ENCODE results near the gene ZNF177.

The ZNF177 gene

DNA sequence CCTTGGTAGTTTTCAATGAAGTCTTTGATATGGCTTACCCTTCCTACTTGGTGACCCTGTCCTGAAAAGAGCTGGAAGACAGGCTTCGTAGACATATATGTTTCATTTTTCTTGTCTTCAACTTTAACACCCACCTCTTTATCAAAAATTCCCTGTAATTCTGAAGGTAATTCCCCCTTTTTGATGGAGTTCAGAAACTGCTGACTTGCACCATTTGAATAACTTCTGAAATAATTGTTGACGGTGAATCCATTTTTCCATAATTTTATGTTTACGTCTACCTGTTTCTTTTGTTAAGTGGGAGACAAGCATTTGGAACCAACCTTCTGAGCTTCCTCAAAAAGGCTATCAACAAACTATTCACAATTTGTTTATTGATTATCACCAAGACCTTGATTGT, 14.6 kb upstream of the ZNF177 start:
- DNase-seq (ENCODE audit: low read depth), result no peak
- H3K27me3 ChIP-seq (replicated peaks; ENCODE audit: control insufficient read depth, insufficient read depth, low read length), result no peaks in the 10 kb centered on the region
- H3K36me3 ChIP-seq (ENCODE audit: control insufficient read depth, insufficient read depth, low read length, severe bottlenecking), result peaks cover 67% of the 10 kb centered on the region
- peaks cover 96% of the 10 kb centered on the region for H3K9me3 ChIP-seq (ENCODE audit: control insufficient read depth, low read length)
- no peak overlapping the region for H3K9ac ChIP-seq (ENCODE audit: low read length)
- peak overlapping the region; percentile 54 for H3K4me3 ChIP-seq (ENCODE audit: low read length)
- no peaks in the 10 kb centered on the region for H3K4me1 ChIP-seq (ENCODE audit: control insufficient read depth, insufficient read depth, low read length)

DNA sequence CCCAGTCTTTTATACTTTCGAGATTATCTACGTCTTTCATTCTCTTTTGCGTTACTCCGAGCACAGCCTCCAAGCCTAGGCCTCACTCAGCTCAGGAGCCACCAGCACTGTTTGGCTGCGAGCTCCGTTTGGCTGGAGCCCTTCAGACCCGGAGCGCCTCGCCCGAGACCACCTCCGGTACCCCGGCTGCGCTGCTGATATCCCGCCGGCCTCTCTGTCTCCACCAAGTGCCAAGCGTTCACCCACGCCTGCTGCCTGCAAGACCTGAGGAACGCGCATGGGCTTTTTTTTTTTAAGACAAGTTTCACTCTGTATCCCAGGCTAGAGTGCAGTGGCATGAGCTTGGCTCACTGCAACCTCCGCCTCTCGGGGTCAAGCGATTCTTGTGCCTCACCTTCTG, 14.1 kb upstream of the ZNF177 start:
- H3K9ac ChIP-seq (ENCODE audit: low read length), result no peak overlapping the region
- no peak for DNase-seq (ENCODE audit: low read depth)
- H3K27me3 ChIP-seq (replicated peaks; ENCODE audit: control insufficient read depth, insufficient read depth, low read length), result no peaks in the 10 kb centered on the region
- peak overlapping the region; percentile 54 for H3K4me3 ChIP-seq (ENCODE audit: low read length)
- no peaks in the 10 kb centered on the region for H3K4me1 ChIP-seq (ENCODE audit: control insufficient read depth, insufficient read depth, low read length)
- H3K36me3 ChIP-seq (ENCODE audit: control insufficient read depth, insufficient read depth, low read length, severe bottlenecking), result peaks cover 62% of the 10 kb centered on the region
- peaks cover 95% of the 10 kb centered on the region for H3K9me3 ChIP-seq (ENCODE audit: control insufficient read depth, low read length)

DNA sequence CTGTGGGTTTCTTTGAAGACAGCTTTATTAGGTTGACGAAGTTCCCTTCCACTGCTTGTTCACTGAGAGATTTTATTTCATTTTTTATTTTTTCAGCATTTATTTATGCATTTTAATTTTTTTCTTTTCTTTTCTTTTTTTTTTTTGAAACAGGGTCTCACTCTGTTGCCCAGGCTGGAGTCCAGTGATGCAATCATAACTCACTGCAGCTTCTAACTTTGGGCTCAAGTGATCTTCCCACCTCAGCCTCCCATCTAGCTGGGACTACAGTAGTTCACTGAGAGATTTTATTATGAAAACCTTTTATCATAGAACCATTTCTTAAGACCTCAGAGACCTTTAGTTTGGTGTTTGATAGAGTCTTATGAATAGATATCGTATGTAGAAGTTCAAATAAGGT, 10.3 kb upstream of the ZNF177 start:
- H3K9ac ChIP-seq (ENCODE audit: low read length), result no peak overlapping the region
- H3K9me3 ChIP-seq (ENCODE audit: control insufficient read depth, low read length), result peaks cover 90% of the 10 kb centered on the region
- peak overlapping the region; percentile 54 for H3K4me3 ChIP-seq (ENCODE audit: low read length)
- DNase-seq (ENCODE audit: low read depth), result no peak
- no peaks in the 10 kb centered on the region for H3K27me3 ChIP-seq (replicated peaks; ENCODE audit: control insufficient read depth, insufficient read depth, low read length)
- H3K36me3 ChIP-seq (ENCODE audit: control insufficient read depth, insufficient read depth, low read length, severe bottlenecking), result peaks cover 52% of the 10 kb centered on the region
- H3K4me1 ChIP-seq (ENCODE audit: control insufficient read depth, insufficient read depth, low read length), result no peaks in the 10 kb centered on the region

DNA sequence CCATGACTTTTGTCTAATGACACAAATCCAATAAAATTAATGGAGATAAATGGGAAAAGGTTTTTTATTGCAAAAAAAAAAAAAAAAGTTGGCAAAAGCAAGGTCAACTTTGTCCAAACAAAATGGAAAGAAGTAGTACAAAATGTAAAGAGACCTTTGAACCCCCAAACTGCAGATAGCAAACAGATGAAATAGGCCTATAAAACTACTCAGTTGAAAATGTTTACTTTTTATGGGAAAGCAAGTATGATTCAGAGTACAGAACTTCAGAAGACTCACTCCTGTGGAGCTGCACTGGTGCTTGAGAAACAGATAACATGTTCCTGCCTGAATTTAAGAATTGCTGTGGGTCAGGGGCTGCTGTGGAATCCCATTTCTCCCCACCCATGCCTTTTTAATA, 9.8 kb upstream of the ZNF177 start:
- H3K4me1 ChIP-seq (ENCODE audit: control insufficient read depth, insufficient read depth, low read length), result no peaks in the 10 kb centered on the region
- H3K4me3 ChIP-seq (ENCODE audit: low read length), result peak overlapping the region; percentile 54
- peaks cover 54% of the 10 kb centered on the region for H3K36me3 ChIP-seq (ENCODE audit: control insufficient read depth, insufficient read depth, low read length, severe bottlenecking)
- no peaks in the 10 kb centered on the region for H3K27me3 ChIP-seq (replicated peaks; ENCODE audit: control insufficient read depth, insufficient read depth, low read length)
- no peak overlapping the region for H3K9ac ChIP-seq (ENCODE audit: low read length)
- peaks cover 90% of the 10 kb centered on the region for H3K9me3 ChIP-seq (ENCODE audit: control insufficient read depth, low read length)
- no peak for DNase-seq (ENCODE audit: low read depth)

DNA sequence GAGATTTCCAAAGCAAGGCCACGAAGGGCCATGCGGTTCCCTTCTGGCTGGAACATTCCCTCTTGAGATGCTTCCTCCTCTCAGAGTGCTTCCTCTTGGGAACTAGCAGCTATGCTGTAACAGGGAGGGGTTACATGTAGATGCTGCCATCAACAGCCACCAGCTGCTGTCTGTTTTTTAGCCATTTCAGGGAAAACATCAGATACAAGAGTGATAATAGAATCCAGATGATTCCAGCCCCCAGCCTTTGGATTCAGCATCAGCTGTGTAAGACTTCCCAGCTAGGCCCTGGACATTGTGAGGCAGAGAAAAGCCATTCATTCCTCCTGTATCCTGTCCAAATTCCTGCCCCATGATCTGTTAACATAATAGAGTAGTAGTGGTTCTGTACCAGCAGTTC, 8.2 kb upstream of the ZNF177 start:
- H3K27me3 ChIP-seq (replicated peaks; ENCODE audit: control insufficient read depth, insufficient read depth, low read length), result no peaks in the 10 kb centered on the region
- no peaks in the 10 kb centered on the region for H3K4me1 ChIP-seq (ENCODE audit: control insufficient read depth, insufficient read depth, low read length)
- no peak for DNase-seq (ENCODE audit: low read depth)
- no peak overlapping the region for H3K4me3 ChIP-seq (ENCODE audit: low read length)
- no peak overlapping the region for H3K9ac ChIP-seq (ENCODE audit: low read length)
- peaks cover 90% of the 10 kb centered on the region for H3K9me3 ChIP-seq (ENCODE audit: control insufficient read depth, low read length)
- peaks cover 49% of the 10 kb centered on the region for H3K36me3 ChIP-seq (ENCODE audit: control insufficient read depth, insufficient read depth, low read length, severe bottlenecking)

DNA sequence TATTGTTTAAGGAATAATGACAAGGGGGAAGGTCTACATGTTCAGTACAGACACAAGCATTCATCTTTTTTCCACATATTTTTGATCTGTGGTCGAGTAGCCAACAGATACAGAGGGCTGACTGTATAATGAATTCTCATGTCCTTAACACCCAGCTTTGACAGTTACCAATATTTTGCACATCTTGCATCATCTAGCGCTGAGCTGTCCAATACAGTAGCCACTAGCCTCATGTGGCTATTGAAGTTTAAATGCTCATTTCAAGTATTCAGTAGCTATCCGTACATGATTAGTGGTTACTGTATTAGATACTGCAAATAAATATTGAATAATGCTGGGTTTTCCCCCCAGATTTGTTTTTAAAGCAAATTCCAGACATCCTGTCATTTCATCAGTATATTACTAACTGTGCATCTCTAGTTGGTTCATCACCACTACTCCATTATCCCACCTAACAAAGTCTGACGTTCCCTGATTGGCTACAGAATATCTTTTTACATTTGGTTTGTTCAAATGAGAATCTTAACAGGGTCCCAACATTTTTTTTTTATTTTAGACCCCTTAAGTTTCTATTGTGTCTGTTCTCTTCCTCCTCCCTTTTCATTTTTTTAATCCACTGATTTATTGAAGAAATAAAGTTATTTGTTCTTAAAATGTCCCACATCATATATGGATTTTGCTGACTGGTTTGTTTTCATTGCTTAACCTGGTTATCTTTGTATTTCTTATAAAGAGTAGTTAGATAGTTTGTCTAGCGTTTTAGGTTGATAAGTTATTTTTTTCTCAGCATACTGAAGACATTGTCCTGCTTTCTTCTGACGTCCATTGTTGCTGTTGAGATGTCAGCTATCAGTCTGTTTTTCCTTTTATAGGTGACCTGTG, 8.2 kb downstream of the ZNF177 start:
- H3K9me3 ChIP-seq (ENCODE audit: control insufficient read depth, low read length), result peaks cover 100% of the 10 kb centered on the region
- H3K4me1 ChIP-seq (ENCODE audit: control insufficient read depth, insufficient read depth, low read length), result no peaks in the 10 kb centered on the region
- peak overlapping the region; percentile 63 for H3K4me3 ChIP-seq (ENCODE audit: low read length)
- H3K27me3 ChIP-seq (replicated peaks; ENCODE audit: control insufficient read depth, insufficient read depth, low read length), result no peaks in the 10 kb centered on the region
- peaks cover 77% of the 10 kb centered on the region for H3K36me3 ChIP-seq (ENCODE audit: control insufficient read depth, insufficient read depth, low read length, severe bottlenecking)
- H3K9ac ChIP-seq (ENCODE audit: low read length), result no peak overlapping the region
- no peak for DNase-seq (ENCODE audit: low read depth)

DNA sequence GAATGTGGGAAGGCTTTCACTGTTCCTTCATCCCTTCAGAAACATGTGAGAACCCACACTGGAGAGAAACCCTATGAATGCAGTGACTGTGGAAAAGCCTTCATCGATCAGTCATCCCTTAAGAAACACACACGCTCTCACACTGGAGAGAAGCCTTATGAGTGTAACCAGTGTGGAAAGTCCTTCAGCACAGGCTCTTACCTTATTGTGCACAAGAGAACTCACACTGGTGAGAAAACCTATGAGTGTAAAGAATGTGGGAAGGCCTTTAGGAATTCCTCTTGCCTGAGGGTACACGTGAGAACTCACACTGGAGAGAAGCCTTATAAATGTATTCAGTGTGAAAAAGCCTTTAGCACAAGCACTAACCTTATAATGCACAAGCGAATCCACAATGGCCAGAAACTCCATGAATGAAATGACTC, 18.6 kb downstream of the ZNF177 start:
- Histone ChIP-seq H3K4me3 (ENCODE audit: low read length) (peak overlapping the region; percentile 72), H3K9ac (ENCODE audit: low read length) (no peak overlapping the region), H3K27me3 (replicated peaks; ENCODE audit: control insufficient read depth, insufficient read depth, low read length) (no peaks in the 10 kb centered on the region), H3K9me3 (ENCODE audit: control insufficient read depth, low read length) (peaks cover 100% of the 10 kb centered on the region), H3K36me3 (ENCODE audit: control insufficient read depth, insufficient read depth, low read length, severe bottlenecking) (peaks cover 100% of the 10 kb centered on the region), H3K4me1 (ENCODE audit: control insufficient read depth, insufficient read depth, low read length) (no peaks in the 10 kb centered on the region)
- DNase-seq (ENCODE audit: low read depth), result no peak

DNA sequence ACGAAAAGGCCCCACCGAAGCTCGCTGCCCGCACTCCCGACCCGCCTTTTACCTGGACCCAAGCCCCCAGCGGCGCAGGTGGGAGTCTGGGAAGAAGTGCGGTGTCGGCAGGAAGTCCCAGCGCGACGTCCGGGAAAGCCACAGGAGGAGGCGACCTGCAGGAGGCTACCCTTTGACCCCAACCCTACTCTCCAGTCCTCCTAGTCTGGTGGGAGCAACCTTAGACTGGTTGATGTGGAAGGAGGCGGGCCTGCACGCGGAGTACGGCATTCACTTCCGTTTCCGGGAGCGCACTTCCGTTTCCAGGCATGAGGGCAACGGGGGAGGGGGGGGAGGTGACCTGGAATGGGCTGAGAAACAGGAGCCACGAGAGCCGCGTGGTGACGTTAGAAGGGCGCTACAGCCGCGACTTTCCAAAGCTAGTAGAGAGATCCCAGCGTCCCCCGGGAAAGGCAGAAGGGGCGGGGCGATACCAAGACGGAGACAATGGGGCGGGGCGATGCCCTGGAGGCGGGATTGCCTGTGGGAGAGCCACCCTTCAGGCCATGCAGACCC, 44.1 kb downstream of the ZNF177 start:
- Histone ChIP-seq H3K9ac (ENCODE audit: low read length) (peak overlapping the region; percentile 75), H3K27me3 (replicated peaks; ENCODE audit: control insufficient read depth, insufficient read depth, low read length) (no peaks in the 10 kb centered on the region), H3K4me1 (ENCODE audit: control insufficient read depth, insufficient read depth, low read length) (no peaks in the 10 kb centered on the region), H3K36me3 (ENCODE audit: control insufficient read depth, insufficient read depth, low read length, severe bottlenecking) (peaks cover under 1% of the 10 kb centered on the region), H3K9me3 (ENCODE audit: control insufficient read depth, low read length) (peaks cover 67% of the 10 kb centered on the region), H3K4me3 (ENCODE audit: low read length) (peak overlapping the region; percentile 96)
- peak; percentile 93 for DNase-seq (ENCODE audit: low read depth)

DNA sequence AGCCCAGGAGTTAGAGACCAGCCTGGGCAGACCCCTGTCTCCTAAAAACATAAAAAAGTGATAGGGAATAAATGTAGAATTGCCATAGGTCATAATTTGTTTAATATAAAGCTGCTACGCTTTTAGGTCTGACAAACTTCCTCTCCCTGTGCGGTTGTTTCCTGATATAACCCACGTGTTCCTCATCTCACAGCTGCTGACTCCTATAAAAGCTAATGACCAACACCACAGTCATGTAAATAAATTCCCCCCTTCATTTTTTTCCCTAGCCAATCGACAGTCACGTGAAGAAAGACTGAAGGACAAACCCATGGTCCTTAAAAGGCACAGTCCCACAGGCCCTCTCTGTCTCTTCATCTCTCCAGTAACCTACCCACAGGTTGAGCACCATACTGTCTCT, 45.0 kb downstream of the ZNF177 start:
- H3K4me1 ChIP-seq (ENCODE audit: control insufficient read depth, insufficient read depth, low read length), result no peaks in the 10 kb centered on the region
- DNase-seq (ENCODE audit: low read depth), result no peak
- peak overlapping the region; percentile 96 for H3K4me3 ChIP-seq (ENCODE audit: low read length)
- peaks cover 10% of the 10 kb centered on the region for H3K36me3 ChIP-seq (ENCODE audit: control insufficient read depth, insufficient read depth, low read length, severe bottlenecking)
- no peak overlapping the region for H3K9ac ChIP-seq (ENCODE audit: low read length)
- peaks cover 77% of the 10 kb centered on the region for H3K9me3 ChIP-seq (ENCODE audit: control insufficient read depth, low read length)
- H3K27me3 ChIP-seq (replicated peaks; ENCODE audit: control insufficient read depth, insufficient read depth, low read length), result no peaks in the 10 kb centered on the region

DNA sequence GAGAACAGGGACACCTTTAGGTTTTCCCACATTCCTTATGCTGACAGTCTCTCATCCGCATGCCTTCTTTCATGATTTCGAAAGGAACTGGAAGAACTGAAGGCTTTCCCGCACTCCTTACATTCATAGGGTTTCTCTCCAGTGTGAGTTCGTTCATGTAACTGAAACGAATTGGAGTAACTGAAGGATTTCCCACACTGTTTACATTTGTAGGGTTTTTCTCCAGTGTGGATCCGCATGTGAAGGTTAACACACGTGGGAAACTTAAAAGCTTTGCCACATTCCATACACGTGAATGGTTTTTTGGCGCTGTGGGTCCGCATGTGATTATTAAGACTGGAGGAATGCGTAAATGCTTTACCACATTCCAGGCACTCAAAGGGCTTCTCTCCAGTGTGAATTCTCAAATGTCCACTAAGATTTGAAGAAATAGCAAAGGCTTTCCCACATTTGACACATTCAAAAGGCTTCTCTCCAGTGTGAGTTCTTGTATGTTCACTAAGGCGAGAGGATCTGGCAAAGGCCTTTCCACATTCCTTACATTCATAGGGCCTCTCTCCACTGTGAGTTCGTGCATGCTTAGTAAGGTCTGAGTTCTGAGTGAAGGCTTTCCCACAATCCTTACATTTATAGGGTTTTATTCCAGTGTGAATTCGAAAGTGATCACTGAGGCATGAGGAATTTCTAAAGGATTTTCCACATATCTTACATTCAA, 50.6 kb downstream of the ZNF177 start:
- H3K9me3 ChIP-seq (ENCODE audit: control insufficient read depth, low read length), result peaks cover 94% of the 10 kb centered on the region
- peak overlapping the region; percentile 70 for H3K4me3 ChIP-seq (ENCODE audit: low read length)
- H3K4me1 ChIP-seq (ENCODE audit: control insufficient read depth, insufficient read depth, low read length), result no peaks in the 10 kb centered on the region
- no peaks in the 10 kb centered on the region for H3K27me3 ChIP-seq (replicated peaks; ENCODE audit: control insufficient read depth, insufficient read depth, low read length)
- DNase-seq (ENCODE audit: low read depth), result no peak
- H3K36me3 ChIP-seq (ENCODE audit: control insufficient read depth, insufficient read depth, low read length, severe bottlenecking), result peaks cover 66% of the 10 kb centered on the region
- no peak overlapping the region for H3K9ac ChIP-seq (ENCODE audit: low read length)

DNA sequence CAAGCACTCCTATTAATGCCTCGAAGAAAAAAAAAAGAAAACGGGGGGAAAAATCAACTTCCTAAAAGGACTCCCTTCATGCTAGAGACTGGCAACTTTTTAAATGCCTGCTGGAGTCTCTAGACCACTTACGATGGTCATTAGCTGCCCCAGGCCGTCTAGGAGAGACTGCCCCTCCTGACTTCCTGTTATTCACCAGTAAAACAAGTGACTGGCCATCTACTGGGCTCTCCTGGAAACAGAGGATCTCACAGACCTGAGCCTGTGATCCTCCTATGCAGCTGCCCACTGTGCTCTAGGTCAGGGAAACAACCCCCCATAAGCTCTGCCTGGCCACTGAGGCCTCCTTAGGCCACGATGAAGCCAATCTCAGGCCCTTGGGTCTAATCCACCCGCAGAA, 65.1 kb downstream of the ZNF177 start:
- H3K4me1 ChIP-seq (ENCODE audit: control insufficient read depth, insufficient read depth, low read length), result no peaks in the 10 kb centered on the region
- peaks cover 70% of the 10 kb centered on the region for H3K36me3 ChIP-seq (ENCODE audit: control insufficient read depth, insufficient read depth, low read length, severe bottlenecking)
- H3K9me3 ChIP-seq (ENCODE audit: control insufficient read depth, low read length), result peaks cover 2% of the 10 kb centered on the region
- no peak overlapping the region for H3K4me3 ChIP-seq (ENCODE audit: low read length)
- DNase-seq (ENCODE audit: low read depth), result no peak
- H3K9ac ChIP-seq (ENCODE audit: low read length), result no peak overlapping the region
- no peaks in the 10 kb centered on the region for H3K27me3 ChIP-seq (replicated peaks; ENCODE audit: control insufficient read depth, insufficient read depth, low read length)
